Mesenteric fat pad (tissue), 1 donor: Measurements from ENCODE around the gene SNTG2. TPM values are rescaled to one million over a fixed set of nuclear protein-coding genes. Genes with fewer than 3 reads are reported as not detected.

ENCODE experiments used
- DNase-seq: peaks from one replicate; pipeline ENCODE4 v3.0.0-alpha.2; 2020; ENCODE audit warnings: low spot score
- total RNA-seq: library from RNA; stranded (reverse); fragmentation: NEBNext Ultra II Directional; extraction: Animal tissue kit (Norgen Biotek cat#: 25700); gene quantifications from one replicate; pipeline ENCODE4 v1.2.1, GENCODE V29; 2021
- donor health status: DM: yes; HTN: yes; CAD: no.

The SNTG2 gene
- total RNA-seq, 1 donor from 2014 or later, result 5.6 TPM

- no peak for DNase-seq
Observed at GRCh38 chr2:987789-988188, 37.1 kb downstream of the SNTG2 start.

- DNase-seq, result no peak
Observed at GRCh38 chr2:989781-990467, 39.3 kb downstream of the SNTG2 start.

DNA sequence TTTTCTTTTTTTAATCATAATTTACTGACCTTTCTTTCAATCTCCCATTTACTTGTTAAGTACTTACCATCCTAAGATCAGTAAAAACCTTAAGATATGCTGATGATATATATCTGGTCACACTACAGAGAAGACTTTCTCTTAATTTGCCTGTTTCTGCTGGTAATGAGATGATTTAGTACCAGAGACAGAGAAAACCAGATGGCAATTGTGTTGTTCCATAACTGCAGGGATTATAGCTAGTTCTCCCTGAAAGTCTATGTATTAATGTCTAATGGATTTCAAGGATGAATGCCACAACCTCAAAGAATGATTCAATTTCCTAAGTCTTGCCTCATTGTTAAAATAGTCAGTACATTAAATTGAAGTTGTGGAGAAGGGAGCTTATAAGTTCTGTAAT lies 40.3 kb downstream of the SNTG2 start:
- DNase-seq, result no peak

- no peak for DNase-seq
Observed at GRCh38 chr2:1002350-1002749, 51.7 kb downstream of the SNTG2 start.

GRCh38 chr2:1004398-1004797 lies 53.7 kb downstream of the SNTG2 start:
- no peak for DNase-seq

DNA sequence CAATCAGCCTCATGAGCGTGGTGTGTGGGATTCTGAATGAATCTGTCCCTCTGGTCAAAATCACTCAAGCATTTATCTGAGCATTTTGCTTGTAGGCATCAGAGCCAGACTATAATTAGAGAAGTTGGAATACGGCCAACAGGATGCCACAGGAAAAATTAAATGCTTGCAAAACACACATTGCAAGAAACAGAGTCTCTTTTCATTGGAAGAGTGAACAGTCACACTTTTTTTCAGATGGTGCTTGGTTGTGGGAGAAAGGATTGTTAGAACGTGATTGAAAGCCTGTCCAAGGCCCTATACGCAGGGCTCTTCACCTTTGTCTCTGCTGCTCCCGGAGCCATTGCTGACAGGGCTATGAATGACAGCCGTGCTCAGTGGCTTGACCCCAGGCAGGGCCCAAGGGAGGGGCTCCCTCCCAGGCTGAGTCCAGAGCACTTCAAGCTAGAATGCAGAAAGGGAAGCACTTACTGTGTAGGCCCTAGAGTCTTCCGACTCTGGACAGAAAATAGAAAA lies 59.8 kb downstream of the SNTG2 start:
- no peak for DNase-seq

DNA sequence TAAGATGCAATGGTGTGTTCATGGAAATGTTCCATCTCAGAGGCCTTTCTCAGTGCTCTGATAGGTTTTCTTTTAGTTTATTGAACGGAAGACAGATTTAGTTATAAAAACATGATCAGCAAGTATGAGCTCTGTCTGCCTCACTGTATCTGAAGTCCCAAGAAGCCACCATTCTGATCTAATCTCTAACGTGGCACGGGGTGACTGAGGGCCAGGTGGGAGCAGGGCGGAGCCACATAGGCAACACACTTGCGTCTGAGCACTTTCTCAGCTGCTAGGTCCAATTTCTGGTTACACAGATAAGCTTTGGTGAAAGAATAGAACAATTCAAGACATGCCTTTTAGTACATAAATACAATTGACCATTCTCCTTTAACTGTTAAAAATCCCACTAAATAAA lies 60.4 kb downstream of the SNTG2 start:
- no peak for DNase-seq

GRCh38 chr2:1011985-1012384 lies 61.3 kb downstream of the SNTG2 start:
- DNase-seq, result no peak

GRCh38 chr2:1014802-1015201 lies 64.2 kb downstream of the SNTG2 start:
- no peak for DNase-seq

DNA sequence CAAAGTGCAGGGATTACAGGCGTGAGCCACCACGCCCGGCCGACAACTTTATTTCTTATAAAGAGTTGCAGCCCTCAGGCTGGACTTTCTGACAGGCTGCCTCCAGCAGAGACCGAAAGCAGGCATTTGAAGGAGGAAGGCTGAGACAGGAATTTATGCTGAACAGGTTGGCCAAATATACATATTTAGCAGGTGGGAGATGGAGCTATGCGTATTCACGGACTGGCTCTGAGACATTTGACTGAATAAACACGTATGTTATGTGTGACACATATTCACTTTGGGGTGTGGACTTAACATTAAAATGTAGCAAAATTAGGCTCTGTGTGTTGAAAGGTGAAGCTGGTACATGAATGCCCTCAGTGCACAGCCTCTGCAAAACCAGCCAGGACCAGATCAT lies 65.9 kb downstream of the SNTG2 start:
- DNase-seq, result no peak

- no peak for DNase-seq
Observed at GRCh38 chr2:1017827-1018226, 67.2 kb downstream of the SNTG2 start.

GRCh38 chr2:1020206-1020605 lies 69.6 kb downstream of the SNTG2 start:
- DNase-seq, result no peak

DNA sequence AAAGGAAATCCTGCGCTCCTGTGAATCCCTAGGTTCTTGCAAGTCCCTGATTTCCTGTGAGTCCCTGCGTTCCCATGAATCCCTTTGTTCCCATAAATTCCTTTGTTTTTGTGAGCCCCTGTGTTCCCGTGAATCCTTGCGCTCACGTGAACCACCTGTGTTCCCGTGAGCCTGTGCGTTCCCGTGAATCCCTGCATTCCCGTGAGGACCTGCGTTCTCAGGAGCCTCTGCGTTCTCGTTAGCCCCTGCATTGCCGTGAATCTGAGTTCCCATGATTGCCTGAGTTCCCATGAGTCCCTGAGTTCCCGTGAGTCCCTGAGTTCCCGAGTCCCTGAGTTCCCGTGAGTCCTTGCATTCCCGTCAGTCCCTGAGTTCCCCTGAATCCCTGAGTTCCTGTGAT lies 71.5 kb downstream of the SNTG2 start:
- DNase-seq, result no peak

GRCh38 chr2:1024981-1025380 lies 74.3 kb downstream of the SNTG2 start:
- DNase-seq, result no peak

DNA sequence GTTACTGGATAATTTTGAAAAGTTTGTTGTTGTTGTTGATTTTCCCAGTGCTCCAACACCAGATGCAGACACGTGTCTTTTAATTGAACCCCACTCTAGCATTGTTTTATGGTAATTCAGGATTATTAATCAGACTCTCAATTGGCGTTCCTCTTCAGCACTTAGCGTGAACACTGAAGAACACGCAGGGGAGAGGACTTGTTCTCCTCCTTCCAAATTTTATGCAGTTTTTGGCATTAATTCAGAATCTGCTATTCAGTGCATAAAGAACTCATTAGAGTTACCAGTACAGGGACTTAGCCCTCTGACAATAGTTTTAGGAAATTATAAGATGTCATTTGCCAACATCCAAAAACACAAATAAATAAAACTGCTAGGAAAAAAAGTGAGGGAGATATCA lies 75.5 kb downstream of the SNTG2 start:
- DNase-seq, result no peak

DNA sequence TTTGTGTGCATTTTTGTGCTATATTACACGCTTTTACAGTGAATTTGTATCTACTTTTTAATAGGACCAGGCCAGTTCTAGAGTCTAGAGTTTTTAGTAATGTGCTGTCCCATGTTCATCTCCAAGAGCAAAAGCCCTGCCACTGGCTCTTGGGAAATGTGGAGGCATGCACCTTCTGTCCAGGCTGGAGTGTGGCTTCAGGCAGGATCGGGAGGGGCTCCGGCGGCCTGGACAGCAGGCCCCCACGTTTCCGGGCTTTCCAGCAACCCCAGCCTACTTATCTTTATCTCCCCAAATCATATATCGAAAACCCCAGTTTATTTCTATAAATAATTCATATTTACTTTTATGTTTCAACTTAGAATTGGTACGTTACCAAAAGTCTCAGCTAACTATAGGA lies 78.2 kb downstream of the SNTG2 start:
- no peak for DNase-seq

GRCh38 chr2:1032030-1032429 lies 81.4 kb downstream of the SNTG2 start:
- no peak for DNase-seq

- DNase-seq, result no peak
Observed at GRCh38 chr2:1033069-1033468, 82.4 kb downstream of the SNTG2 start.

DNA sequence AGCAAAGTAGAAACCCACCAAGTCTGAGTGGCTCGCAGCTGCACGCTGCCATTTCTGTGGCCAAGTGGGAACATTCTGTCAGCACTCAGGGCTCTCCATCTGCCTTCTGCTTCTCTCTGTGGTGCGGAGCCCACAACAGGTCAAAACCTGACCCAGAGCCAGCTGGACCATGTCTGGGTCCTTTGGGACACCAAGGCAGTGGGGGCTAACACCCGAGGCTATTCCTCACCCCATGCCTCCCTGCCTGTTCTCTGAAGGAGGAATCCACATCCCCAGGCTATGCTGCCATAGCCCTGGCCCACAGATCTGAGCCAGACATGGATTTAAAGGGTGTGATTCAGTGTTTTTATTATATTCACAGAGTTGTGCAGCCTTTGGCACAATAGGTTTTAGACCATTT lies 86.4 kb downstream of the SNTG2 start:
- no peak for DNase-seq

- DNase-seq, result no peak
Observed at GRCh38 chr2:1039549-1039948, 88.9 kb downstream of the SNTG2 start.

GRCh38 chr2:1041012-1041805 lies 90.6 kb downstream of the SNTG2 start:
- no peak for DNase-seq

- DNase-seq, result no peak
Observed at GRCh38 chr2:1045109-1045508, 94.5 kb downstream of the SNTG2 start.

DNA sequence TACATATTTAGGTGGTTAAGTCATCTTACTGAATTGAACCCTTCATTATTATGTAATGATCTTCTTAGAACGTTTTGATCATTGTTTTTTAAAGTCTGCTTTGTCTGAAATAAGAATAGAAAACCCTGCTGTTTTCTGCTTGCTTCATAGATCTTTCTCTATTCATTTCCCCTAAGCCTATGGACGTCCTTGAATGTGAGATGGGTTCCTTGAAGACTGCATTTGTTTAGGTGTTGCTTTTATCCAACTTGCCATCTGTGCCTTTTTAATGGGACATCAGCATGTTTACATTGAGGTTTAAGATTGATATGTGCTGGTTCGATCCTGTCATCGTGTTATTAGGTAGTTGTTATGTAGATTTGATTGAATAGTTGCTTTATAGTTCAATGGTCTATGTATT lies 95.4 kb downstream of the SNTG2 start:
- DNase-seq, result no peak
